HG03565 (cell line): ENCODE data around the gene SH3GL2.
A peak's percentile ranks its signal among the peaks of the same experiment; 100 is the strongest.

ENCODE experiments used
- ATAC-seq: cut with Tn5 transposase; IDR thresholded peaks from one replicate; pipeline ENCODE4 v1.9.1; 2021; ENCODE audit warnings: mild to moderate bottlenecking, moderate library complexity; ENCODE audit not compliant: unreplicated experiment

The SH3GL2 gene

GRCh38 chr9:17802249-17802857 is 223.5 kb downstream of the SH3GL2 start:
- ATAC-seq: no peak

GRCh38 chr9:17807613-17808282 is 228.9 kb downstream of the SH3GL2 start:
- no peak for ATAC-seq

GRCh38 chr9:17810317-17810716 is 231.5 kb downstream of the SH3GL2 start:
- ATAC-seq: no peak

- peak; percentile 46 for ATAC-seq
Measured at GRCh38 chr9:17810728-17811571, 232.1 kb downstream of the SH3GL2 start.

- ATAC-seq: no peak
Measured at GRCh38 chr9:17813798-17814197, 234.9 kb downstream of the SH3GL2 start.

- no peak for ATAC-seq
Measured at GRCh38 chr9:17816431-17817027, 237.7 kb downstream of the SH3GL2 start.

GRCh38 chr9:17824191-17824590 is 245.3 kb downstream of the SH3GL2 start:
- no peak for ATAC-seq

- ATAC-seq: no peak
Measured at GRCh38 chr9:17824616-17825264, 245.9 kb downstream of the SH3GL2 start.

GRCh38 chr9:17825265-17825659 is 246.4 kb downstream of the SH3GL2 start:
- ATAC-seq: no peak

- ATAC-seq: no peak
Measured at GRCh38 chr9:17829064-17829463, 250.2 kb downstream of the SH3GL2 start.

GRCh38 chr9:17829812-17830385 is 251.0 kb downstream of the SH3GL2 start:
- no peak for ATAC-seq

- ATAC-seq: no peak
Measured at GRCh38 chr9:17832812-17833211, 253.9 kb downstream of the SH3GL2 start.

GRCh38 chr9:17833846-17834245 is 255.0 kb downstream of the SH3GL2 start:
- ATAC-seq: no peak

GRCh38 chr9:17837965-17838364 is 259.1 kb downstream of the SH3GL2 start:
- ATAC-seq: no peak

GRCh38 chr9:17839776-17840175 is 260.9 kb downstream of the SH3GL2 start:
- ATAC-seq: no peak

GRCh38 chr9:17843236-17843635 is 264.4 kb downstream of the SH3GL2 start:
- no peak for ATAC-seq
